Measurements from ENCODE around the gene FAM9C. TPM values are rescaled to one million over a fixed set of nuclear protein-coding genes. Genes with fewer than 3 reads are reported as not detected.

The FAM9C gene
- total RNA-seq, 4 donors from 2014 or later, result 0.17 to 0.22 TPM; not detected in 2

DNA sequence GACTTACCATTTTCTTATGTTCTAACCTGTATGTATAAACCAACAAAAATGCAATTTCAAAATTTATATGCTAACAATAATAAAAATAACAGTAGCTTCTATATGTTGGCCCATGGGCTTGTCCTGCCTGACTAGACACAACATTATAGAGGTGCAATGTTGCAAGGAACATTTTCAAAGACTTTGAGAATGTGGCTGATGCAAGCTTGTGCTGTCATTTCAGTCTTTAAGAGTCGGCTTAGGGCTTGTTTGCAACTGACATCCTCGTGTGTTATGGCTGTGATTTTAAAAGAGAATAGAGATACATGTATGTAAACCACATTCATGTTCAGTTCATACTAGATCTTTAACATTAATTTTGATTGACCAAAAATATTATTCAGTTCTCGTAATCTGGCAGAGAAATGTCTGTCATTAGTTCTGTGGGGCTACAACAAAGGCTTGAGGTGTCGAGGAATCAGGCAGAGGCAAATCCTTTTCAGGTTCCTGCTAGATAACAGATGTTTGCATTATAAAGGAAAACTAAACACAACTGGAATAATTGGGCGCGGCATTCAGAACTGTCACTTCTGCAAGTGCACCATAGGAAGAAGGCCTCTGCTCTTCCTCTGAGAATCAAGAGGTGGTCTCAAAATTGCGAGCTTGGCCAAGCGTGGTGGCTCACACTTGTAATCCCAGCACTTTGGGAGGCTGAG, 56.4 kb downstream of the FAM9C start:
- TF ChIP-seq, protein P1, sequence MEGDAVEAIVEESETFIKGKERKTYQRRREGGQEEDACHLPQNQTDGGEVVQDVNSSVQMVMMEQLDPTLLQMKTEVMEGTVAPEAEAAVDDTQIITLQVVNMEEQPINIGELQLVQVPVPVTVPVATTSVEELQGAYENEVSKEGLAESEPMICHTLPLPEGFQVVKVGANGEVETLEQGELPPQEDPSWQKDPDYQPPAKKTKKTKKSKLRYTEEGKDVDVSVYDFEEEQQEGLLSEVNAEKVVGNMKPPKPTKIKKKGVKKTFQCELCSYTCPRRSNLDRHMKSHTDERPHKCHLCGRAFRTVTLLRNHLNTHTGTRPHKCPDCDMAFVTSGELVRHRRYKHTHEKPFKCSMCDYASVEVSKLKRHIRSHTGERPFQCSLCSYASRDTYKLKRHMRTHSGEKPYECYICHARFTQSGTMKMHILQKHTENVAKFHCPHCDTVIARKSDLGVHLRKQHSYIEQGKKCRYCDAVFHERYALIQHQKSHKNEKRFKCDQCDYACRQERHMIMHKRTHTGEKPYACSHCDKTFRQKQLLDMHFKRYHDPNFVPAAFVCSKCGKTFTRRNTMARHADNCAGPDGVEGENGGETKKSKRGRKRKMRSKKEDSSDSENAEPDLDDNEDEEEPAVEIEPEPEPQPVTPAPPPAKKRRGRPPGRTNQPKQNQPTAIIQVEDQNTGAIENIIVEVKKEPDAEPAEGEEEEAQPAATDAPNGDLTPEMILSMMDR (IDR thresholded peaks at IDR 0.05; ENCODE audit: low read depth), result no peak

DNA sequence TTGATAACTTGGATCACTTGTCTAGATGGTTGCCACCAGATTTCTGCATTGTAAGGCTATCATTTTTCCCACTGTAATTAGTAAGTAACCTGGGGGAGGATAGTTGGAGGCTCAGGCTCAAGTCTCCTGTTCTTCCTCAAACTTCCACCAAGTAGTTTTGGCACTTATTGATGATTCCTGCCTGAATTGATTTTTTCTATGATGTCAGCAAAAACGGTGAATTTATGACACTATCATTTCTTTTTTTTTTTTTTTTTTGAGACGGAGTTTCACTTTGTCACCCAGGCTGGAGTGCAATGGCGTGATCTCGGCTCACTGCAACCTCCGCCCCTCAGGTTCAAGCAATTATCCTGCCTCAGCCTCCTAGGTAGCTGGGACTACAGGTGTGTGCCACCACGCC, 57.1 kb downstream of the FAM9C start:
- TF ChIP-seq, protein P1 (IDR thresholded peaks at IDR 0.05; ENCODE audit: low read depth), result no peak

DNA sequence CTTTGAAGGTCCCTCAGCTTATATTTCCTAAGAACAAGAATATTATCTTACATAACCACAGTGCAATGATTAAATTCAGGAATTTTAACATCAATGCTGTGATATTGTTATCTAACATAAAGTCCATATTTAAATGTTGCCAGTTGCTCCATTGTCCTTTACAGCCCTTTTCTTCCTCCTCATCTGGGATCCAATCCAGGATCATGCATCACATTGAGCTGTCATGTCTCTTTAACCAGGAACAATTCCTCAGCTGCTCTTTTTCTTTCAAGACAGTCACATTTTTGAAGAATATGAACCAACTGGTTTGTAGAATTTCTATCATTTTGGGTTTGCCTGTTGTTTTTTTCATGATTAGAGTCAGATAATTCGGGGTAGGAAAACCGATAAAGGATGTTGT, 57.5 kb downstream of the FAM9C start:
- TF ChIP-seq, protein P1 (IDR thresholded peaks at IDR 0.05; ENCODE audit: low read depth), result no peak

DNA sequence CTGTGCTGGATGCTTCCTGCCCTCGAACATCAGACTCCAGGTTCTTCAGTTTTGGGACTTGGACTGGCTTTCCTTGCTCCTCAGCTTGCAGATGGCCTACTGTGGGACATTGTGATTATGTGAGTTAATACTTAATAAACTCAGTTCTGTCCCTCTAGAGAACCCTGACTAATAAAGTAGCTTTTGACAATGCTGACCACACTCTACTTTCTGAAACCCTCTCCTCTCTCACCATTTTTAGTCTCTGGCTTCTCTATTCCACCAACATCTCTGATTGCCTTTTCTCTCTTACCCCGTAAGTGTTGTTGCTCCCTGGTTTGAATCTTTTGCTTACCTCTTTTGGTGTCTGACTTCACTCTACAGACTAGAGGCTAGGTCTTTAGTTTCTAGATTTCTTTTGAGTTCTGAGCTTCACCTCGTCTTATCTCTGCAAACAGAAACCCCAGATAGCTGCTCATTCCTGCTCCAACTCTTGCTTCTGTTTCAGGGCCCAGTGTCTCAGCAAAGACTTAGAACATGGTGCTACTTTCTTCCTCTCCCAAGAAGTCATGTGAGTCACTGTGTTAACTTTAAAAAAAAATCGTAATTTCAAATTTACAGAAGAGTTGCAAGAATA, 58.1 kb downstream of the FAM9C start:
- TF ChIP-seq, protein P1 (IDR thresholded peaks at IDR 0.05; ENCODE audit: low read depth), result no peak

Other genes starting within 250 kb of the FAM9C start
- 1 to 10 TPM in 2 of 4 donors, under 1 TPM in 2; 0.19 to 5.3 (median 1.8) TPM for gene TLR7, start 177.5 kb downstream of the FAM9C start, total RNA-seq
- 10 to 100 TPM in 2 of 4 donors, 1 to 10 TPM in 2; 2.1 to 35.5 (median 7.9) TPM for gene TLR8, start 138.0 kb downstream of the FAM9C start, total RNA-seq
- gene TMSB4X, start 69.5 kb downstream of the FAM9C start, total RNA-seq, result 1,000 to 10,000 TPM; 3,003 to 8,971 (median 6,474) TPM